Uterus (tissue), 2 donors: ENCODE data around the gene JADE3.

ENCODE experiments used
- CTCF ChIP-seq, 4 experiments: fragments of 200-600 bp in 2 of 4; fragments of 450-650 bp in 2 of 4; sonication (generic) in 2 of 4; IDR thresholded peaks; one replicate each; pipeline ENCODE4 v1.5.1; 2016 to 2019; ENCODE audit warnings: antibody characterized with exemption in 4 of 4, mild to moderate bottlenecking in 2 of 4, moderate library complexity in 1 of 4
- POLR2A ChIP-seq, 2 donors: fragments of 450-650 bp; IDR thresholded peaks; one replicate each; pipeline ENCODE4 v1.6.1; 2016; ENCODE audit warnings: antibody characterized with exemption in 2 of 2, mild to moderate bottlenecking in 1 of 2, moderate library complexity in 1 of 2

- TF ChIP-seq CTCF (IDR thresholded peaks at IDR 0.05) (peak in 3 of 4 experiments; percentile 31 to 50 (median 42)), POLR2A (IDR thresholded peaks at IDR 0.05) (no peak)
Observed at GRCh38 chrX:47093248-47093647, 181.0 kb downstream of the JADE3 start.
